ENCODE results near the gene ACOX3. TPM values are rescaled to one million over a fixed set of nuclear protein-coding genes. Genes with fewer than 3 reads are reported as not detected.

The ACOX3 gene
- total and polyA plus RNA-seq, 9 of the 15 experiments (the other 6 are each of a cell fraction or from before 2014, with no cell fraction given): 0.68 to 7.3 (median 3.7) TPM

- TF ChIP-seq ZNF318 (IDR thresholded peaks at IDR 0.05; ENCODE audit: borderline replicate concordance in 1 of 2, low read depth in 1 of 2) (peak in 1 of 2 experiments; percentile 81; a peak in 2 of 4 replicates), RNF219 (CRISPR knock-in tag; IDR thresholded peaks at IDR 0.05) (no peak), PTTG1 (tag; IDR thresholded peaks at IDR 0.05; ENCODE audit: low read depth) (no peak), MYC (IDR thresholded peaks at IDR 0.05; ENCODE audit: low read depth, low read length) (peak; percentile 70), MYC (CRISPR knock-in tag; IDR thresholded peaks at IDR 0.05; ENCODE audit: borderline replicate concordance, low read depth) (no peak), KDM1A (IDR thresholded peaks at IDR 0.05) (0 out of 4 replicates have a peak, but pooled peaks of 1 of the 2 experiments have one; percentile 58), E2F3 (CRISPR knock-in tag; IDR thresholded peaks at IDR 0.05) (no peak), NFIX (CRISPR knock-in tag; IDR thresholded peaks at IDR 0.05; ENCODE audit: low read depth) (no peak), NCOR1 (IDR thresholded peaks at IDR 0.05) (peak; percentile 95), ETV1 (tag; conservative IDR thresholded peaks at IDR 0.05; ENCODE audit: low read depth) (peak; percentile 69), MTA1 (IDR thresholded peaks at IDR 0.05; ENCODE audit: borderline replicate concordance) (peak; percentile 61; the same call in 1 of the 2 replicates), ZMIZ1 (IDR thresholded peaks at IDR 0.05; ENCODE audit: low read depth in 2 of 2, low read length in 2 of 2) (peak in 1 of 2 experiments; percentile 95; a peak in 2 of 4 replicates)
Measured at GRCh38 chr4:8336412-8337075, 104.0 kb downstream of the ACOX3 start (continued).

All from K562 (cell line).